Pancreas (tissue), 10 donors: ENCODE measurements around the gene ABCD2. TPM values are rescaled to one million over a fixed set of nuclear protein-coding genes. Genes with fewer than 3 reads are reported as not detected.

ENCODE experiments used
- ATAC-seq, 4 donors: fragments of 200-7000 bp; cut with Tn5 transposase; one replicate each; pipeline versions ENCODE4 v1.8.0 to v1.9.1; 2020; ENCODE audit warnings: mild to moderate bottlenecking in 4 of 4, moderate library complexity in 4 of 4
- DNase-seq, 6 donors: peaks; one replicate each; pipeline ENCODE4 v3.0.0-alpha.2; 2020
- FAIRE-seq: peaks from 2 replicates; lab custom pipeline; 2012; peaks lifted over from hg19 to GRCh38; lab: Jason Lieb, UNC
- H3K27ac ChIP-seq, 4 donors: fragments of 200-600 bp; sonication (generic); 1 replicate in 3 of 4; 2 replicates in 1 of 4; pipeline versions ENCODE4 v1.5.0 to v1.8.0; 2020
- H3K27me3 ChIP-seq, 4 donors: fragments of 200-600 bp; one replicate each; pipeline ENCODE4 v1.8.0; 2021
- H3K36me3 ChIP-seq, 3 donors: fragments of 200-600 bp; sonication (generic) in 1 of 3; one replicate each; pipeline versions ENCODE4 v1.5.0 to v1.8.0; 2020 to 2021
- H3K4me1 ChIP-seq, 3 donors: fragments of 200-600 bp; one replicate each; pipeline ENCODE4 v1.8.0; 2021
- H3K4me3 ChIP-seq, 4 donors: fragments of 200-600 bp; sonication (generic) in 2 of 4; one replicate each; pipeline versions ENCODE4 v1.5.0 to v1.8.0; 2020 to 2021
- H3K9me3 ChIP-seq, 4 donors: fragments of 200-600 bp; one replicate each; pipeline ENCODE4 v1.8.0; 2021
- CTCF ChIP-seq, 4 donors: fragments of 200-600 bp; sonication (generic) in 3 of 4; IDR thresholded peaks; one replicate each; pipeline versions ENCODE4 v1.5.0 to v1.8.0; 2021; ENCODE audit warnings: antibody characterized with exemption in 4 of 4
- WGBS, 2 donors: extraction: QIAGEN DNeasy Blood & Tissue Kit; methylation state at CpG; one replicate each; pipeline ENCODE4 v1.1.7; 2013; 5-methylcytosine and 5-hydroxymethylcytosine counted together
- intact Hi-C, 3 donors: fragments of 100-400 bp; cut with DNase I; formaldehyde crosslinking; loops; one replicate each; pipeline versions ENCODE4 v1.11.1 to v1.14.2; 2022
- polyA plus RNA-seq, 2 donors: library from polyadenylated mRNA; stranded (reverse); fragments of 200-250 nt; gene quantifications; one replicate each; pipeline ENCODE4 v1.2.3, GENCODE V29; 2013
- total RNA-seq, 6 donors: library from RNA; stranded (reverse); fragmentation: NEBNext Ultra II Directional in 4 of 6; extraction: Animal tissue kit (Norgen Biotek cat#: 25700) in 4 of 6; gene quantifications; one replicate each; pipeline versions ENCODE4 v1.2.1 to v1.2.4, GENCODE V29; 2021 to 2023
- donor health status: healthy with polysubstance abuse.
- donor health status: DM: no; HTN: no; CAD: no; lungs with moderate emphysema.
- donor health status: DM: no; HTN: no; CAD: no.
- donor health status: control.
- donor health status: control.
- donor health status: Bipolar disorder and iron deficiency.
- donor health status: DM: yes; HTN: yes; CAD: no.
- donor health status: DM: no; HTN: no; CAD: no.
- donor health status: DM: no; HTN: no; CAD: no.
- donor health status: DM: yes; HTN: yes; CAD: no.

ABCD2 gene
- total and polyA plus RNA-seq, 8 donors: 0.03 to 0.38 (median 0.05) TPM; not detected in 1

GRCh38 chr12:39595928-39596327 lies 23.7 kb downstream of the ABCD2 start:
- no peak for ATAC-seq
- 51 to 63% methylated on average over 2 of the region's 2 CpGs for WGBS, 2 donors
- Histone ChIP-seq H3K36me3 (no peaks in the 10 kb centered on the region), H3K27me3 (peaks cover 0 to 2% (median 0%) of the 10 kb centered on the region in 4 donors), H3K9me3 (no peaks in the 10 kb centered on the region), H3K4me1 (no peaks in the 10 kb centered on the region), H3K27ac (no peak overlapping the region), H3K4me3 (no peak overlapping the region)
- DNase-seq: no peak
- FAIRE-seq: no peak
- TF ChIP-seq CTCF (IDR thresholded peaks at IDR 0.05): no peak
- intact Hi-C loops: no loop called here

GRCh38 chr12:39592295-39592694 lies 27.3 kb downstream of the ABCD2 start:
- no peak for FAIRE-seq
- ATAC-seq: no peak
- intact Hi-C loops: no loop called here
- Histone ChIP-seq H3K27me3 (no peaks in the 10 kb centered on the region), H3K9me3 (no peaks in the 10 kb centered on the region), H3K27ac (no peak overlapping the region), H3K4me1 (no peaks in the 10 kb centered on the region), H3K4me3 (no peak overlapping the region), H3K36me3 (no peaks in the 10 kb centered on the region)
- no peak for TF ChIP-seq CTCF (IDR thresholded peaks at IDR 0.05)
- DNase-seq: no peak

DNA sequence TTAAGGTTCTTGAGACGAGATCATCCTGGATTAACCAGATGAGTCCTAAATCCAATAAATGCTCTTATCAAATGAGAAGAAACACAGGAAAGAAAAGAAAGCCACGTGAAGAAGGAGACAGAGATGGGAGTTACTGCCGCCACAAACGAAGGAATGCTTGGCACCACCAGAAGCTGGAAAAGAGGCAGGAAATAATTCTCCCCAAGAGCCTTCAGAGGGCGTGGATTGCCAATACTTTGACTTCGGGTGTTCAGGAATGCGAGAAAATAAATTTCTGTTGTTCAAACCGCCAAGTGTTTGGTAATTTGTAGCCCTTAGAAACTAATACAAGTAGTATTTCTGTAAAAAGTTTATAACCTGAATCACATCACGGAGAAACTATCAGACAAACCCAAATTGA lies 31.3 kb downstream of the ABCD2 start:
- Histone ChIP-seq H3K27ac (no peak overlapping the region), H3K27me3 (no peaks in the 10 kb centered on the region), H3K4me3 (no peak overlapping the region), H3K9me3 (no peaks in the 10 kb centered on the region), H3K36me3 (no peaks in the 10 kb centered on the region), H3K4me1 (no peaks in the 10 kb centered on the region)
- WGBS, 2 donors: 61 to 65% methylated on average over 9 of the region's 9 CpGs
- FAIRE-seq (no peak), DNase-seq (no peak), ATAC-seq (no peak)
- no peak for TF ChIP-seq CTCF (IDR thresholded peaks at IDR 0.05)
- intact Hi-C loops: no loop called here

GRCh38 chr12:39587225-39587624 lies 32.4 kb downstream of the ABCD2 start:
- Histone ChIP-seq H3K4me3 (no peak overlapping the region), H3K27ac (no peak overlapping the region), H3K9me3 (no peaks in the 10 kb centered on the region), H3K4me1 (no peaks in the 10 kb centered on the region), H3K27me3 (no peaks in the 10 kb centered on the region), H3K36me3 (no peaks in the 10 kb centered on the region)
- no peak for DNase-seq
- TF ChIP-seq CTCF (IDR thresholded peaks at IDR 0.05): no peak
- 56 to 61% methylated on average over 3 of the region's 3 CpGs for WGBS, 2 donors
- ATAC-seq: no peak
- FAIRE-seq: no peak
- intact Hi-C loops: no loop called here

DNA sequence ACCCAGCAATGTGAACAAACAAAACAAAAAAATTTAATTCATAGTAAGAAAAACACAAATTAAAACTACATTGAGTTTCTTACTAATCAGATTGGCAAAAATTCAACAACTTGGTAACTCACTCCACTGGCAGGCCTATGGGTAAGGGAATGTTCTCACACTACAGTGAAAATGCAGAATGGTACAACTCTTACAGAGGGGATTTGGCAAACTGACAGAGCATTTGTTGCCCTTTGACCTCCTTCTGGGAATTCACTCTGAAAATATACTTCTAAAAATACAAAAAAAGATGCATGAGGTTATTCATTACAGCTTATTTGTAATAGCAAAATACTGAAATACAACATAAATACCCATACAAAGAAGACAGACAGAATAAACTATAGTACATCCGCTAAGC lies 32.8 kb downstream of the ABCD2 start:
- FAIRE-seq (no peak), DNase-seq (no peak), ATAC-seq (no peak)
- TF ChIP-seq CTCF (IDR thresholded peaks at IDR 0.05): no peak
- Histone ChIP-seq H3K27ac (no peak overlapping the region), H3K36me3 (no peaks in the 10 kb centered on the region), H3K9me3 (no peaks in the 10 kb centered on the region), H3K27me3 (no peaks in the 10 kb centered on the region), H3K4me3 (no peak overlapping the region), H3K4me1 (no peaks in the 10 kb centered on the region)
- intact Hi-C loops: no loop called here
- WGBS, 2 donors: 69 to 74% methylated on average over 1 of the region's 1 CpG
